SHP77 (cell line): Measurements from ENCODE around the gene DNASE1L3.

Source experiments
- DNase-seq, 2 experiments: peaks; one replicate each; lab custom pipeline; 2025; lab: John Stamatoyannopoulos, UW

Gene DNASE1L3

DNA sequence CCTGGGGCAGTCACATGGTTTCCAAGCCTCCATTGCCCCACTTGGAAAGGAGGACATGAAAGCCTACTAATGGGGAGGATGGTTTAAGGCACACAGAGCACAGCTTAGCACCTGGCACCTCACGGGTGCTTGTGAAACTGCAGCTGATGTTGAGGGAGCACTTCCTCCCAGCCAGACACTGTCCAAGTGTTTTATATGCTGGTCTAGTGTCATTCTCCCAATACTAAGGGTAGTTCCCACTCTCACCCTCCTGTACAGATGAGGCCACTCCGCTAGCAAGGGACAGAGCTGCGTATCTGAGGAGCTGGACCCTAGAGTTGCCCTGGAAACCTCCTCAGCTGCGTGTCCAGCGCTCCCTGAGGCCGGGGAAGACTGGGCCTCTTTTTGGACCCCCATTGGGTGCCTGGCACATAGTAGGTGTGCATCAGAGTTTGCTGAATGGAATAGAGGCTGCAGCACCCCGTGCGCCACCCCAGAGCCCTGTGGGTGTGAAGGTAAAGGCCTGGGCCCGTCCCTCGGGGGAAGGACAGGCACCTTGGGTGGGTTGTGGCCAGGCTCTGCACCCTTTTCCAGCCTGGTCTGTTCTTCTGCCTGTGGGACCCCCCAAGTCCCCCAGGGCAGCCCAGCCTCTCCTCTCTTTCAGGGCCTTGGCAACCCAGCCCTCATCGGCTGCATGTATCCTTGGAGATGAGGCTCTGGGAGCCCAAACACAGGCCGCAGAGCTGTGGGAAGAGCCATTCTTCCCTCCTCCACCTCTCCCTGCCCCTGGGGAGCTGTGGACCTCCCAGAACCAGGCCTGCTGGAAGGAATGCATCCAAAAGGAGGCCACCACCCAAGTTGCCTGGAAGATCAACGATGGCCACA is 31.3 kb downstream of the DNASE1L3 start:
- peak in 1 of 2 experiments; percentile 14 for DNase-seq

DNA sequence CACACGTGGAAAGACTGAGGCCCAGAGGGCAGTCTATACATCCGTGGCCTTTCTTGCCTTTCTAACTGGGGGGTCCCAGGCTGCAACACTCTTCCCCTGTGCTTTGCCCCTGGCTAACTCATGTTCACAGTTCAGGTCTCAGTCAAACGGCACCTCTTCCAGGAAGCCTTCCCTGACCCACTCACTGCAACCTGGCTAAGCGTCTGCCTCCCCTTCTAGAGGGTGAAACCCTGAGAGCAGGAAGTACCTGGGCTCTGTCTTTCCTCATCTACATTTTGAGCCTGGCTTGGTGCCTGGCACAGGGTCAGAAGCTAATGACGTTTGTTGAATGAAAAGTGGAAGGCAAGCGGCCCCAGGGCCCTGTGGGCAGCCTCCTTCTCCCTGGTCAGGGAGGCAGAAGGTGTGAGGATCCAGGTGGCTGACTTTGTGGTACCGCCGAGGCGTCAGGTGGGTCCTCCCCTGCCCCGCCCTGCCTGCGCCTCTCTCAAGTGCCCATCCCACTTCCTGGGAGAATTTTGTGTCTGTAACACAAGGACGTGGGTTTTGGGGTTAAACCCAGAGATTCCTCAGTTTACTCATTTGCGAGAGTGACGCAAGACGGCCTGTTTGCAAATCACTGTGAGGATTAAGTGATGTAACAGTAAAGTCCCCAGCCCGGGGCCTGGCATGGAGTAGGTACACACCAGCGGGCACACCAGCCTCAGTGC is 32.1 kb downstream of the DNASE1L3 start:
- no peak for DNase-seq

DNA sequence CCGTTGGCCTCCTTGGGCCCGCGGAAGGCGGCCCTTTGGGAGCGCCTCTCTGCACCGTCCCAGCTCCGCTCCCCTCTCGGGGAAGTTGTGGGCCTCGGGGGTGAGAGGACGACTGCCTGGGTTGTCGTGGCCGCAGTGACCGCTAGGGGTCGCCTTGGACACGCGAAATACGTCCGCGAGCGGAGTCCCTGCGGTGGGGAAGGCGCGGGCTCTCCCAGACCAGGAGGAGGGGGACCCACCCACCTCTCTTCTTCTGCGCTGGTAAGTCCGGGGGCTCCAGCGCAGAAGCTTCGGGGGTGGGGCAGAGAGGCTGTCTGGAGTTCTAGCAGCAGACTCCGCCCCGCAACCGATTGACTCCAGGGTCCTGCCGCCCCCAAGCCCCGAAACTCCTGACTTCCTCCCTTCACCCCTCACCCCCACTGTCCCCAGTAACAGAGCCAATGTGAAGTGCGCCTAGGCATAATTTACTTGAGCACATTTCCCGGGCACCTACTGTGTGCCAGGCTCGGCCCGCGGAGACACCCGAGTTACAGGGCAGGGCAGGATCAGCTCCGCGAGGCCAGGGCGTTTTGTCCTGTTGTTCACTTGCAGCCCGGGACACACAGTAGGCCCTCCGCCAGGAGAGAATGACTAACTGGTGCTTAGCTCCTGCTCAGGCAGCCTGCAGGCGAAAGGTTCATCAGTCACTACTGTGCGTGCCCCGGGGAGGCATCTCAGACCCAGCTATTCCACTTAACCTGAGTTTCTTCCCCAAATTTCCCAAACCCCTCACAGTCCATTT is 32.8 kb downstream of the DNASE1L3 start:
- peak; percentile 66 to 76 for DNase-seq

DNA sequence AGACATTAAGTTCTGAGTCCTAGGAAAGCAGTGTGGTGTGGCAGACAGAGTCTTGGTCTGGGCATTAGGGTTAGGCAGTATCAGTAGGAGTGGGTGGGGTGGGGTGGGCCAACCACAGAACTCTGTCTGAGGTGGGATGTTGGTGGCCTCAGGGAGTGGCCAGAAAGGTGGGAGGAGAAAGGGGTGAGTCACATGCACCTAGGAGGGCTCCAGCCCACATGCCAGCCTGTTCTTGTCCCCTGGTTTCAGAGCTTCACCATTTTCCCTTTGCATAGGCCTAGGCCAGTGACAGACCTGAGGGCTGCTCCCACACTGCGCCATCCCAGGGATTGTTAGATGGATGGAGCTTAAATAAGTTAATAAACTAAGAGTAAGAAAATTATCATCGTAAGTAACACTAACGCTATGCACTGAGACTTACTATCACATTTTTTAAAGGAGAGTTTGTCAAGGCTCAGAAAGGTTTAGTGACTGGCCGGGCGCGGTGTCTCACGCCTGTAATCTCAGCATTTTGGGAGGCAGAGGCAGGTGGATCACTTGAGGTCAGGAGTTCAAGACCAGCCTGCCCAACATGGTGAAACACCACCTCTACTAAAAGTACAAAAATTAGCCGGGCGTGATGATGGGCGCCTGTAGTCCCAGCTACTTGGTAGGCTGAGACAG is 33.8 kb downstream of the DNASE1L3 start:
- DNase-seq: no peak

DNA sequence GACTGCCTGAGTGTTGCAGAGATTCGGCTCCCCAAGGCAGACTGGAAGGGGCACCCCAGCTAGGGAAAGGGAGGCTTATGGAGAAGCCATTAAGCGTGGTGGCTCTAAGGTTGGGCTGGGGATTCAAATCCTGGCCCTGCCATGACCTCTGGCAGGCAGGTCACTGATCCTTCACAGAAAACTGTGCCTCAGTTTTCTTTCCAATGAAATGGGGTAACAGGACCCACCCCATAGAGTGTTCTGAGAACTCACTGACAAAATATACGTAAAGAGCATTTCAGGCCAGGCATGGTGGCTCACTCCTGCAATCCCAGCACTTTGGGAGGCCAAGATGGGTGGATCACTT is 34.6 kb downstream of the DNASE1L3 start:
- DNase-seq: no peak

DNA sequence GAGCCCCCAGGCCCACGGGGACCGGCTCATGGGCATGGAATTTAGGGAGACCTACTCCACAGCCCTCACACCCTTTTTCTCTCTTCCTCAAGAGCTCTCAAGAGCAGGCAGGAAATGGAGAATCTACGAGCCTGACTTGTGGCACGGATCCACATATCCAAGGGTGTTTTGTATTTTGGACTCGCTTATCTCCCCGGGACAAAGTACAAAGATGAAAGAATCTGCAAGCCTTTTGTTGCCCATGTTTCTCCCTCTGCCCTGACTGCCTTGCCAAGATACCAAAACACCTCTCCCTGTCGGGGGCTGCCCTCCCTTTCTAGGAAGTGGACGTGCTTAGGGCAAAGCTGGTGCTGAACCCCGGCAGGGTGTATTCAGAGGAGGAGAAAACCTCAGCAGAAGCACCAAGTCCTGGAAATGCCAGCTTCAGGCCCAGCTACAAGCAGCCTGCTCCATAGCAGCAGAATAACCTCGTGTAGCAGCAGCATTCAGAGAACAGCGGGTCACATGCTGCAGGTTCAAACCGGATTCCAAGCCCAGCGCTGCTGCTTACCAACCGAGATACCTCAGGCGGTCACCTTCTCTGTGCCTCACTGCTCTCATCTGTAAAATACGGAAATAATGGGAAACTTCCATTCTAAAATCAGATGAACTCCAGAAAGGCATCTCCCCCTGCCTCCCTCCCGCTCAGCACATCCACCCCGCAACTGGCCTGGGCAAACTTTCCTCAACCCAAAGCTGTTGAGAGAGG is 35.2 kb downstream of the DNASE1L3 start:
- DNase-seq: peak in 1 of 2 experiments; percentile 8

DNA sequence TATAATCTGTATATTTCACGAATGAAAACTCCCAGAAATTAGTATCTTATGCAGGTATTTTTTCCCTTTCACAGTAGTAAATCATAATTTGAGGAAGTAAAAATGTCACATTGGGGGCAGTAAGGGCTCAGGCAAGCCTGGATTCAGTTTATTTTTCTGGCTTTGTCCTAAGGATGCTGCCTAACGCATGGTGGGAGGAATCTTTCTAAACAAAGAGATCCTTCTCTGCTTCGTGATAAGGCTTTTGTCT is 35.7 kb downstream of the DNASE1L3 start:
- no peak for DNase-seq

DNA sequence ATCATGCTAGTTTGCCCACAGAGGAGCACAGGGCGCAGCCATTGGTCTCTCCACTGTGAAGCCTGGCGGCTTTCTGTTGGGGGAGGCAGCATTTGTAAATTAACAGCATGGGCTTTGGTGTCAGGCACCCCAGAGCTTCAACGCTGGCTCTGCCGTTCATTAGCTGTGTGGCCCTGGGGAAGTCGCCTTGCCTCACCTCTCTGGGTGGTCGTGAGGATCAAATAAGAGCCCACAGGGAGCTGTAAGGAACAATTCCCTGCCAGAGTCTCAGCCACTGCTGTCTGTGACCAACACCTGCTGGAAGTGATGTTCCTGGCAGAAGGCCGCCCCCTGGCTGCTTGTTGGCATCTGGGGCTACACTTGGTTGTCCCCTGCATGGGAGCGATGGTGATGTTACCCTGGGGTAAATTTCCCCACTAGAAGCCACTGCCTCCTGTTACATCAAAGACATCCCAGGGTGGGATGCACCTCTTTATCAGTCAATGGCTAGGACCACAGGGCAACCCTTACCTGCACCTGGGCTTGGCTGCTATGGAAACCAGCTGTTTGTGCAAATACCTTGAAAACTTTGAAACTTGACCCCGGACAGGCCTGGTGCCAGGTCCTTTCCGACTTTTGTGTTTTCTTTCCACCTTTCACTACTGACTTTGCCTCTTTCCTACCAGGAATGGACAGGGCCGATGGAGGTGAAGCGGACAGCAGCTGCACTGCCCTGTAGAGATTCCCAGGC is 36.9 kb downstream of the DNASE1L3 start:
- DNase-seq: peak; percentile 70 to 85

DNA sequence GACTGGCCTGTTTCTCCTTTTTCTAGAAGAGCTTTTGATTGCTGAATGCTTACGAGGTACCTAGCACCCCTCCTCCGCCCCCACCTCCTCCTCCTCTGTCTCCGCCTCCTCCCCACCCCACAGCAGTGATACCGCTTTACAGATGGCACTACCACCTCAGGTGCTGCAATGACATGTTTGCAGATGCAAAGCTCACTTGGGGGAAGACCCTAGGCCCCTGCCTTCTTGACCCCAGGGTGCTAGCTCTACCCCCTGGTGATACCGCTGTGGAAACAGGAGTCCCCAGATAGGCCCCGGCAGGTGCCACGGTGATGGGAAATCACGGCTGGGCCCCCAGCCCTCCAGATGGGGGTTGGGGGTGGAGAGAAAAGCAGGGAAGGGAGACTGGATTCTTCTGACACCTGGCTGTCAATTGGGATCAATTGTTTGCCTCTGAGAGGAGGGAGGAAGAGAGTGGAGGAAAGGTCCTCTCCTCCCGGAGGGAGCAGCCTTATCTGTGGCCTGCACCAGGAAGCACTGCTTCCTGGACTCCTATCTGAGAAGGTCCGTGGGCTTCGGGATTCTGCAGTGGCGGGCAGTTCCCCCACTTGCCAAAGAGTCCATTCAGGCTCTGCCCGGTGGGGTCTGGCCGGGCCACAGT is 37.6 kb downstream of the DNASE1L3 start:
- DNase-seq: peak; percentile 16 to 39

DNA sequence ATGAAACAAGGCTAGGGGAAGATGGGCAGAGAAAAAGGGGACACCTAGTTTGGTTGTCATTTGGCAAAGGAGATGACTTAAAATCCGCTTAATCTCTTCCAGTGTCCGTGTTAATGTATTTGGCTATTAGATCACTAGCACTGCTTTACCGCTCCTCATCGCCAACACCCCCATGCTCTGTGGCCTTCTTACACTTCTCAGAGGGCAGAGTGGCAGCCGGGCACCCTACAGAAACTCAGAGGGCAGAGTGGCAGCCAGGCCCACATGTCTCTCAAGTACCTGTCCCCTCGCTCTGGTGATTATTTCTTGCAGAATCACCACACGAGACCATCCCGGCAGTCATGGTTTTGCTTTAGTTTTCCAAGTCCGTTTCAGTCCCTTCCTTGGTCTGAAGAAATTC is 39.6 kb downstream of the DNASE1L3 start:
- no peak for DNase-seq

DNA sequence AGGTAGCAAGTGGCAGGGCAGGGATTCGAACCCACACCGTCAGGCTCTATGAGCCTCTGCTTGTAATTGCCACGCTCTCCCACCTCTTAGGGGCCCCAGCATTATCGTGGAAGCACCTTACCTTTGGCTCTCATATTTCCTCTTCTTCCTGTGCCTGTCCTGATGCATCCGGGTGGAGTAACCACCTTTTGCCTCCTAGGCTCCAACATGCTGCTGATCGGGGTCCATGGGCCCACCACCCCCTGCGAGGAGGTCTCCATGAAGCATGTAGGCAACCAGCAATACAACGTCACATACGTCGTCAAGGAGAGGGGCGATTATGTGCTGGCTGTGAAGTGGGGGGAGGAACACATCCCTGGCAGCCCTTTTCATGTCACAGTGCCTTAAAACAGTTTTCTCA is 40.4 kb downstream of the DNASE1L3 start:
- DNase-seq: no peak

DNA sequence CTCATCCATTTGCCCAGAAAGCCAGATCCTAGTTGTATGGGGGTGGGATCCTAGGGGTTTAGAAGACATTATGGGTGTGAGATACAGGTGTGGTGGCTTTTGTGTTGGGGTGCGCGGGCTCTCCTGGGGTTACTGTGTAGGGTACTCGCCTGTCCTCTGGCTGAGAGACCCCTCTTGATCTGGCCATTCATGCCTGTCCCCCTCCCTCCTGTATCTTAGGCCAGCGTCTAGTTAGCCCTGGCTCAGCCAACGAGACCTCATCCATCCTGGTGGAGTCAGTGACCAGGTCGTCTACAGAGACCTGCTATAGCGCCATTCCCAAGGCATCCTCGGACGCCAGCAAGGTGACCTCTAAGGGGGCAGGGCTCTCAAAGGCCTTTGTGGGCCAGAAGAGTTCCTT is 41.4 kb downstream of the DNASE1L3 start:
- DNase-seq: no peak

DNA sequence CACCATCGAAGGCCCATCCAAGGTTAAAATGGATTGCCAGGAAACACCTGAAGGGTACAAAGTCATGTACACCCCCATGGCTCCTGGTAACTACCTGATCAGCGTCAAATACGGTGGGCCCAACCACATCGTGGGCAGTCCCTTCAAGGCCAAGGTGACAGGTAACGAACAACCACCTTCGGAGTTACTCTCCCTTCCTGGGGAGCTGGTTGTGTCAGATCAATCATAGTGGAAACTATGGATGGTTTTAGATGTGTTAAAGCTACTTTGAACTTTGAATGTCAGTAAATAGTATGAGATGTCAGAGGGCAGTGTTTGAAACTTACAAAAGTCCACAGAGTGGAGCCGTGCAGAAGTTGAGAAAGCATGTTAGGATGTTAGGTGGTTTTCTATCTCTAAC is 42.3 kb downstream of the DNASE1L3 start:
- DNase-seq: no peak

DNA sequence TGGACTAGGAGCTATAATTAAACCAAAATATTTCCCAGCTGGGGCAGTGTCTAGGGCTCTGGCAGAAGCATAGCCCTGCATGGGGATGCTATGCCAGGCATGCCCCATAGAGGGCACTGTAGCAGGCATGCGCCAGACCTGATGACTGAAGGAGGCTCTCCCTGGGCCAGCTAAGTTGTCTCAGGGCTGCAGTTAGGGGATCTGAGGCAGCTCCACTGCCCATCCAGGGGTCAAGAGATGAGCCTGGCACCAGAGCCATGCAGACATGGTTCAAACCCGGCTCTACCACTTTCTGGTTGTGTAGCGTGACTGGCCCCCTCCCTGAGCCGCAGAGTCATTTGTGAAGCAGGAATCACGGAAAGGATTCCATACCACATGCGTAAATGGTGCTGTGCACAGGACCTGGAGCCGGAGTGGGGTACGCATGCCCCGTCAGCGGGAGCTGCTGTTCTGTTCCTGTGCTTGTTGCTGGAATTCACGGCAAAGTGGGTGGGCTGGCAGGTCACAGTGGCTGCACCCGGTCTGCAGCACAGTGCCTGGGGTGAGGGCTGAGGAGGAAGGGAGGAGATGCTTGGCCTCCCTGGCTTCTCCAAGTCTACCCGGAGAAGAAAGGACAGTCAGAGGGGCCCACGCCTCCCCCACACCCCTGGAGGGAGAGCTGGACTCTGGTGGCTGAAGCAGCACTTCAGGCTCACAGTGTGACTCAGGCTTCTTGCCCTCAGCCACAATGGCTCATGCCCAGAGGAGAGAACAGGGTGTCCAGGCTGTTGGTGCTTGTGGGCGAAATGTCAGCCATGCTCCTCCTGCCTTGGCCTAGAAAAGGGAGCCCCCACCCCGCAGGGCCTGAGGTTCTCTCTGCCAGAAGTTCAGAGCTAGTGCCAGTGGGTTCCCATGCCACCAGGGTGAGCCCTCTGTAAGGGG is 43.1 kb downstream of the DNASE1L3 start:
- DNase-seq: peak; percentile 19 to 25

DNA sequence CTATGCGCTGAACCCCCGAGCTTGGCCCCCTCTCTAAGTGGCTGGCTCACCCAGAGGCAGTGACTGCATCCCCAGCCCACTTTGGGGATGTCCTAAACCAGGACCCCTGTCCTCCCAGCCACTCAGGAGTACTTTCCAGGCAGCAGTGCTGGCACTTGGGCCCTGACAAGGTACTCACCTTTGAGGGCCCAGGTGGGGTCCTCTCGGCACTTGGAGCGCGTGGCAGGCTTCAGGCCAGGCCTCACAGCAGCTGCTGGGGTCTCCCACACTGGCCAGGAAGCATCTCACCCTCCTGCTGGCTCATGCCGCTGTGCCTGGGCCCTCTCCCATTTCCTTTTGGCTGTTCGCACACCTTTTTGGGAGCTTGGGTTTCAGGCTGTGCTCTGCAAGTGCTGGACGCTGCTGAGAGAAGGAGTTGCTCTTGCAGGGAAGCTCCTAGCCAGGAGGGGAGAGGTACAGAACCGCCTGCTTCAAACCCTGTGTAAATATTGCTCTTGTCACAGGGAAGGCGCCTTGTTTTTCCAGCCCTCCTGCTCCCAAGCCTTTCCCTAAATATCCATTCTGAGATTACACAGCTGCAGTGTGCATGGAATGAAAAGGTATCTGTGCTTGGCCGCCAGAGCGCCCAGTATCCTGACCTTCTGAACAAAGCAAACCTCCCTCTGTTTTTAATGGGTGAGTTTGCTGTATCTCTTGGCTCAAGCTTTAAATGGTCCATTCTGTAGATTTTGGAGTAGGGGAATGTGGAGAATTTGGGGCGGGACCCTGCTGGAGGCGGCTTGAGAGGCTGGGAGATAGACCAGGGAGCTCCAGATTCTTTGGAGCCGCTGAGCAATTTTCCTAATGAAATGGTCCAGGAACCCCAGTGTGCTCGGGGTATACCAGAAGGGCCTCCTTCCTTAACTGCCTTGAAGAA is 45.6 kb downstream of the DNASE1L3 start:
- DNase-seq: peak; percentile 63 to 73

DNA sequence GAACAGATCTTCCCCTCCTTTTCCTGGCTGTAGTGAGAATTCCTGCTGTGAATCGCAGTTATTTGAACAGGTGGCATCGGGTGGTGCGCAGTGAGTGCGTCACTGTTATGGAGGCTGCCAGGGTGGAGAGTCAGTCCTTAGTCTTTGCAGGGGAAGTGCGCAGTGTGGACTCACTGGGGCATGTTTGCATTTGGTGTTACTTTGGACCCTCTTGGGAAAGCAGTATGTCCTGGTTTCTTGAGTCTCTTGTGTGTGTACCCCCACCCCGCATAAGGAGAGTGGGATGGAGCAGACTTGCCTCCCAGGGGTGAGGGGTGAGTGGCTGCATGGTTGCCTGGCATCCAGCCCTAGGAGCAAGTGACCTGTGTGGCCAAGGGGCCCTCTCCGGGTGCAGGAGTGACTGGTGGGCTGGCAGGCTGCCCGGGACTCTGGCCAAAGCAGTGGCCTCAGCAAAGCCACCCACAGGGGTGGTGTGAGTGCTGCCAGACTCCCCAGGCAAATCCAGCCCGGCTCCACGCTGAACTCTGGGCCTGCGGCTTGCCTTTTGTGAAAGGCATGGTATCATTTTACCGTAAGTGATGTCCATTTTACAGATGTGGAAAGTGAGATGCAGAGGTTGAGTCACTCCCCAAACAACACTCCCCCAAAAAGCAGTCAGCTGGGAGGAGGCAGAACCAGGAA is 46.4 kb downstream of the DNASE1L3 start:
- DNase-seq: peak; percentile 91

DNA sequence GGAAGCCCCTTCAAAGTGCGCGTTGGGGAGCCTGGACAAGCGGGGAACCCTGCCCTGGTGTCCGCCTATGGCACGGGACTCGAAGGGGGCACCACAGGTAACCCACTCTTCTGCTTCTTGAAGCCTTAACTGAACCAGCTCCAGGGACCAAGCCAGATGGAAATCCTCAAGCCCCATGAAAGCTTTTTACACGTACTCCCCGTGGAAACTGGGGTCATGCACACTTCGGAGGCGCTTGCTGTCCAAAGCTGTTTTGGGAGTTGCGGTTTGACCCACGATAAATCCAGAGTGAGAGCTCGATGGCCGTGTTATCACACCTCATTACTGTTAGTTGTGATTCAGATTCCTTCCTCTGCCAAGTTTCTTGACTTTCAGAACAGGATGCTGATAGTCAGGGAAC is 47.5 kb downstream of the DNASE1L3 start:
- DNase-seq: no peak
